Stimulated activated naive CD8-positive, alpha-beta T cell treated with anti-CD3 and anti-CD28 coated beads, Interleukin-15, Interleukin-2, amounts not matched to agents 100 ng/mL and 50 ng/mL, for 24 hours (primary cell): ENCODE measurements around the gene RPL38.

ENCODE experiments used
- H3K27ac Mint-ChIP-seq: one replicate; pipeline ENCODE4 v1.8.0; 2021; ENCODE audit warnings: mild to moderate bottlenecking, mixed read lengths
- H3K27me3 Mint-ChIP-seq: one replicate; pipeline ENCODE4 v1.8.0; 2021; ENCODE audit warnings: mixed read lengths
- H3K36me3 Mint-ChIP-seq: one replicate; pipeline ENCODE4 v1.8.0; 2021; ENCODE audit warnings: low read depth, mixed read lengths
- H3K4me1 Mint-ChIP-seq: one replicate; pipeline ENCODE4 v1.8.0; 2021; ENCODE audit warnings: low read depth, mixed read lengths
- H3K4me3 Mint-ChIP-seq: one replicate; pipeline ENCODE4 v1.8.0; 2021; ENCODE audit warnings: mild to moderate bottlenecking, mixed read lengths
- H3K9me3 Mint-ChIP-seq: one replicate; pipeline ENCODE4 v1.8.0; 2021; ENCODE audit warnings: mixed read lengths

RPL38 gene

GRCh38 chr17:74240618-74241205 lies 37.2 kb downstream of the RPL38 start:
- Mint-ChIP-seq H3K9me3 (no peaks in the 10 kb centered on the region), H3K36me3 (no peaks in the 10 kb centered on the region), H3K27me3 (no peaks in the 10 kb centered on the region), H3K4me3 (no peak overlapping the region), H3K4me1 (no peaks in the 10 kb centered on the region), H3K27ac (no peak overlapping the region)

GRCh38 chr17:74241431-74241830 lies 38.0 kb downstream of the RPL38 start:
- no peak overlapping the region for H3K27ac Mint-ChIP-seq

GRCh38 chr17:74241847-74242246 lies 38.4 kb downstream of the RPL38 start:
- Mint-ChIP-seq H3K9me3 (no peaks in the 10 kb centered on the region), H3K27ac (no peak overlapping the region), H3K4me3 (no peak overlapping the region), H3K27me3 (no peaks in the 10 kb centered on the region), H3K4me1 (no peaks in the 10 kb centered on the region), H3K36me3 (peaks cover 5% of the 10 kb centered on the region)

More at GRCh38 chr17:74241431-74241830, 38.0 kb downstream of the RPL38 start:
- H3K9me3 Mint-ChIP-seq: no peaks in the 10 kb centered on the region
- H3K36me3 Mint-ChIP-seq: peaks cover under 1% of the 10 kb centered on the region
- no peak overlapping the region for H3K4me3 Mint-ChIP-seq
- H3K27me3 Mint-ChIP-seq: no peaks in the 10 kb centered on the region
- no peaks in the 10 kb centered on the region for H3K4me1 Mint-ChIP-seq

- Mint-ChIP-seq H3K27me3 (no peaks in the 10 kb centered on the region), H3K4me3 (no peak overlapping the region), H3K9me3 (no peaks in the 10 kb centered on the region), H3K36me3 (peaks cover 5% of the 10 kb centered on the region), H3K4me1 (no peaks in the 10 kb centered on the region), H3K27ac (no peak overlapping the region)
Measured at GRCh38 chr17:74243013-74243755, 39.7 kb downstream of the RPL38 start.

GRCh38 chr17:74244128-74244527 lies 40.6 kb downstream of the RPL38 start:
- H3K36me3 Mint-ChIP-seq: peaks cover 5% of the 10 kb centered on the region
- no peak overlapping the region for H3K27ac Mint-ChIP-seq

GRCh38 chr17:74244548-74244947 lies 41.1 kb downstream of the RPL38 start:
- no peaks in the 10 kb centered on the region for H3K9me3 Mint-ChIP-seq
- no peaks in the 10 kb centered on the region for H3K4me1 Mint-ChIP-seq
- H3K4me3 Mint-ChIP-seq: no peak overlapping the region
- H3K36me3 Mint-ChIP-seq: peaks cover 5% of the 10 kb centered on the region
- no peaks in the 10 kb centered on the region for H3K27me3 Mint-ChIP-seq
- no peak overlapping the region for H3K27ac Mint-ChIP-seq

More at GRCh38 chr17:74244128-74244527, 40.6 kb downstream of the RPL38 start:
- H3K9me3 Mint-ChIP-seq: no peaks in the 10 kb centered on the region
- H3K27me3 Mint-ChIP-seq: no peaks in the 10 kb centered on the region
- no peak overlapping the region for H3K4me3 Mint-ChIP-seq
- H3K4me1 Mint-ChIP-seq: no peaks in the 10 kb centered on the region

GRCh38 chr17:74245145-74245831 lies 41.8 kb downstream of the RPL38 start:
- Mint-ChIP-seq H3K36me3 (peaks cover 5% of the 10 kb centered on the region), H3K27ac (no peak overlapping the region), H3K27me3 (no peaks in the 10 kb centered on the region), H3K4me3 (no peak overlapping the region), H3K4me1 (no peaks in the 10 kb centered on the region), H3K9me3 (no peaks in the 10 kb centered on the region)

- H3K27me3 Mint-ChIP-seq: no peaks in the 10 kb centered on the region
- no peaks in the 10 kb centered on the region for H3K4me1 Mint-ChIP-seq
- H3K27ac Mint-ChIP-seq: no peak overlapping the region
- peaks cover 5% of the 10 kb centered on the region for H3K36me3 Mint-ChIP-seq
- no peak overlapping the region for H3K4me3 Mint-ChIP-seq
- no peaks in the 10 kb centered on the region for H3K9me3 Mint-ChIP-seq
Measured at GRCh38 chr17:74245871-74246270, 42.4 kb downstream of the RPL38 start.

GRCh38 chr17:74249590-74250270 lies 46.3 kb downstream of the RPL38 start:
- Mint-ChIP-seq H3K36me3 (peaks cover 13% of the 10 kb centered on the region), H3K4me3 (no peak overlapping the region), H3K9me3 (no peaks in the 10 kb centered on the region), H3K27ac (no peak overlapping the region), H3K4me1 (no peaks in the 10 kb centered on the region), H3K27me3 (no peaks in the 10 kb centered on the region)

GRCh38 chr17:74250324-74250995 lies 47.0 kb downstream of the RPL38 start:
- H3K27ac Mint-ChIP-seq: no peak overlapping the region
- H3K4me1 Mint-ChIP-seq: no peaks in the 10 kb centered on the region
- peaks cover 13% of the 10 kb centered on the region for H3K36me3 Mint-ChIP-seq
- no peaks in the 10 kb centered on the region for H3K27me3 Mint-ChIP-seq
- no peak overlapping the region for H3K4me3 Mint-ChIP-seq
- H3K9me3 Mint-ChIP-seq: no peaks in the 10 kb centered on the region

GRCh38 chr17:74251051-74251450 lies 47.6 kb downstream of the RPL38 start:
- H3K27ac Mint-ChIP-seq: no peak overlapping the region
- no peaks in the 10 kb centered on the region for H3K9me3 Mint-ChIP-seq
- no peak overlapping the region for H3K4me3 Mint-ChIP-seq
- no peaks in the 10 kb centered on the region for H3K27me3 Mint-ChIP-seq
- H3K4me1 Mint-ChIP-seq: no peaks in the 10 kb centered on the region
- peaks cover 13% of the 10 kb centered on the region for H3K36me3 Mint-ChIP-seq

- Mint-ChIP-seq H3K36me3 (peaks cover 11% of the 10 kb centered on the region), H3K9me3 (no peaks in the 10 kb centered on the region), H3K27me3 (no peaks in the 10 kb centered on the region), H3K4me3 (no peak overlapping the region), H3K4me1 (no peaks in the 10 kb centered on the region), H3K27ac (no peak overlapping the region)
Measured at GRCh38 chr17:74251569-74251968, 48.1 kb downstream of the RPL38 start.

- Mint-ChIP-seq H3K36me3 (peaks cover 9% of the 10 kb centered on the region), H3K4me1 (no peaks in the 10 kb centered on the region), H3K27me3 (no peaks in the 10 kb centered on the region), H3K27ac (no peak overlapping the region), H3K4me3 (no peak overlapping the region), H3K9me3 (no peaks in the 10 kb centered on the region)
Measured at GRCh38 chr17:74252211-74252610, 48.7 kb downstream of the RPL38 start.

- Mint-ChIP-seq H3K27me3 (no peaks in the 10 kb centered on the region), H3K27ac (no peak overlapping the region), H3K9me3 (no peaks in the 10 kb centered on the region), H3K4me3 (no peak overlapping the region), H3K36me3 (peaks cover 9% of the 10 kb centered on the region), H3K4me1 (no peaks in the 10 kb centered on the region)
Measured at GRCh38 chr17:74253036-74253435, 49.6 kb downstream of the RPL38 start.
